ENCODE data around the gene PPM1F.

Gene PPM1F

DNA sequence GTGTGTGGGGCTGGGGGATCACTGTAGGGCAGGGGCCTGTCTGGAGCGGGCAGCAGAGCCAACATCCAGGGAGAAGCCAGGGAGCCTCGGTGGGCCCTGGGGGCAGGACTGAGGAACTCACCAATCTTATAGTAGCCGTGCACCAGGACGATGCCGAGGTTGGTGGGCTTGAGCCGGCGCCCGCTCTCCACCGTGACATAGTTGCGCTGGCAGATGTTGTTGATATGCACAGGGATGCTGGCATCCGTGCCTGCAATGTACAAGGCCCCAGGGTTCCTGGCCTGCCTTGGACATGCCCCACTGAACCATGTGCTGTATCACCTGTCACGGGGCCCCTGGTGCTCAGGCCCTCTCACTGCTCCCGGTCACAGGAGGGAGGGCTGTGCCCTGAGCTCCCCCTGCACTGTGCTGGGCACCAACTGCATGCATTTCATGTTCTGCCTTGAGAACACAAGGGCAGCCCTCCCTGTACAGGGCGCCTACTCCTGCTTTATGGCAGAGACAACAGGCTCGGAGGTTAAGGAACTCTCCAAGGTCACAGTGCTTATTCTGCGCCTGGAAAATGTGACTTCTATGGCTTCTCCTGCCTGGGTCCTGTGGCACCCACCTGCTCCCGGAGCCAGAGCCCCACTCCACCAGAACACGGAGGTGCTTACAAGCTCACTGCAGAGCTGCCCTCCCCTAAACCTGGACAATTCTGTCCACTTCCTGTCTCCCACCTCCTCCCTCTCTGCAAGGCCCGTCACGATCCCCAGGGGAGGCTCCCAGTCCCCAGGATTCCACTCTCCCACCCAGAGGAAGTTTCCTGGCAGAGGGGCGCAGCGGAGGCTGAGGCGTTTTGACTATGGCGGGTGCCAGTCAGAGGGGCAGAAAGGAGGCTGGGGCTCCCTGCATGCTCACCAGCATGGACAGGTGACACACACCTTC lies 7.8 kb upstream of the PPM1F start:
- DNase-seq, result no peak

DNA sequence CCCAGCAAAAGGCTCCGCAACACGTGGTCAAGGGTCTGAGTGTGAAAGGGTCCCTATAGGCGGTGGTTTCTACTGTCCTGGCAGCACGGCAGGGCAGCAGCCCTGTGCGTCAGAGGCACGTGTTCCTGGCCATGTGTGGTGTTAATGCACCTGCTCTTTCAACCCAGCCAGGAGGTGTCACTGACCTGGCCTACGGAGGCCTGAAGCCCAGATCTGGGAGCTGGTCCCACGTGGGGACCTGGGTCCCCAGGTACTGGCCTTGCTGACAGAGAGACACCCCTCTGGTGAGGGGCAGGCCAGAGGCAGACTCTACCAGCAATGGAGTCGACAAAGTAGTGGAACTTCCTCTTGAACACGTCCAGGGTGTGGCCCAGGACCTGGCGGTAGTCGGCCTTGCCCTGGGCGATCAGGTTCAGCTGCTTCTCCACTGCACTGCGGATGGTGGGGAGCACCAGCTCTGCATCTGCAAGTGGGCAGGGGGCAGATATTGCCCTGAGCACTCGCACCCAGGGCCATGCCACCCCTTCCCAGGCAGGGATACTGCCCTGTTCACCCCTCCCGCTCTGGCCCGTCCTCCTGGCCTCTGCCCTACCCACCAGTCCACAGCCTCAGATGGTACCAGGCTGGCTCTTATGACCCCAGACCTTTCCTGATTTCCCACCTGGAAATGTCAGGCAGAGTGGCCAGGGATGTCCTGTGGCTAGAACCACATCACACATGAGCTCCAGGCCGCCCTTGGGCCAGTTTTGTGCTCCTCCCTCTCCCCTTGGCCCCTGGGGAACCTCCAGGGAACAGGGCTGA lies 6.8 kb upstream of the PPM1F start:
- no peak for DNase-seq

- no peak for DNase-seq
Observed at GRCh38 chr22:21958360-21959273, 6.0 kb upstream of the PPM1F start.

- DNase-seq, result peak in 1 of 2 experiments; percentile 60
Observed at GRCh38 chr22:21951931-21952465, 650 bp downstream of the PPM1F start.

GRCh38 chr22:21951062-21951461 lies 1.6 kb downstream of the PPM1F start:
- DNase-seq, result no peak

DNA sequence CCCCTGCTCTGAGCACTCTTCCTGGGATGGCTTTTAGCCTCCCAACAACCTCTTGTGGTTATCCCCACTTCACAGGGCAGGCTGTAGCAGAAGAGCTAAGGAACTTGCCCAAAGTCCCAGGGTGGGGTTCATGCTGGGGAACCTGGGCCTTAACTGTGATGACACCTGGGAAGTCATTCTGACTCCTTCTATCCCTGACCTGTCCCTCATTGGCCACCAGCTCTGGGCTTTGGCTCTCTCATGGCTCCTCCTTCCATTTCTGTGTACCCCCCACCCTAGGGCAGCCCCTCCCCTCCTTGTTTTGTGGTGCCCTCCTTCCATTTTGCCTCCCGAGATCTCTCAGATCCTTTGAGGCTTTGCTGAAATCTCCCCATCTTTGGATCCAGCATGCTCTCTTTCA lies 2.7 kb downstream of the PPM1F start:
- DNase-seq, result no peak

- no peak for DNase-seq
Observed at GRCh38 chr22:21949569-21949918, 3.1 kb downstream of the PPM1F start.

- DNase-seq, result no peak
Observed at GRCh38 chr22:21948824-21949568, 3.7 kb downstream of the PPM1F start.

- DNase-seq, result no peak
Observed at GRCh38 chr22:21948390-21948789, 4.3 kb downstream of the PPM1F start.

DNA sequence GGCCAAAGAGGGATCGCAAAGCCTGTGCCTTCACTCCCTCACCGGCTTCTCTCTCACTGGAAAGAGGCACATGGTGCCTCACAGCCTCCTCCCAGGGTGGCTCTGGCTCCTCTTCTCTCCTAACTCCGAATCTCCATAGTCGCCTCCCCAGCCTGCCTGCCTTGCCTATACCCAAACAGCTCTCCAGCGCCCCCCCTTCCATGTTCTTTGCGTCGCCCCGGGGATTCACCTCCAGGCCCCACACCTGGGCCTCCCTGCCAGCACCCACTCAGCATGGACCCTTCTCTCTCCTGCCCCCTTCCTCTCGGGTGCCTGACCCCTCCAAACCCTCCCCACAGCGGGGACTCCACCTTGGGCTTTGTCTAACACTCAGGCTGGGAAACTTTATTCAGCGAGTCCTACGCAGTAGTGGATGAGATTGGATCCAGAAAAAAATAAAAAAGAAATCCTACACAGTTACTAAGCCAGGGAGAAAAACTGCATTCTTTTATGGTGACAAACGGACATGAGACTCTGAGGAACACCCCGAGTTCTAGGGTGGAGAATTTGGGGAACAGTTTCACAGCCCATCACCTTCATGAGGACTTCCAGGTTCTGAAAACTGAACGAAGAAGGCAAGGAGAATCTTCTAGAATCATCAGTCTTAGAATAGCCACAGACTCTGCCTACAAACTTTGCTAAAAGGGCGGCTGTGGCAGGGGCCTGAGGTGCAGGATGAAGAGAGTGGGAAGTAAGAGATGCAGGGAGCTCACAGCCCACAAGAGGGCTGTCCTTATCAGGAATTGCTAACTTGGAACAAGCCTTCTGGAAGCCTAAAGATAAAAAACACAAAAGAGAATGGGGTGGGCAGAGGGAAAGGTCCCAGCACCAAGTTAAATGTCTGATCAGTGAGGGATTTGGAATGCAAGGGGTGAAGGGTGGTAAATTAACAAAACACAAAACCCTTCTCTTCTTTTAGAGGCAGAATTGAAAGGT lies 5.3 kb downstream of the PPM1F start:
- peak in 1 of 2 experiments; percentile 14 for DNase-seq

- DNase-seq, result no peak
Observed at GRCh38 chr22:21946262-21946925, 6.3 kb downstream of the PPM1F start.

GRCh38 chr22:21945453-21946261 lies 7.0 kb downstream of the PPM1F start:
- no peak for DNase-seq

- no peak for DNase-seq
Observed at GRCh38 chr22:21944871-21945270, 7.8 kb downstream of the PPM1F start.

- DNase-seq, result no peak
Observed at GRCh38 chr22:21943571-21944448, 8.8 kb downstream of the PPM1F start.

GRCh38 chr22:21942407-21943343 lies 10.0 kb downstream of the PPM1F start:
- DNase-seq, result no peak

- no peak for DNase-seq
Observed at GRCh38 chr22:21941921-21942320, 10.7 kb downstream of the PPM1F start.

- DNase-seq, result no peak
Observed at GRCh38 chr22:21940521-21940920, 12.1 kb downstream of the PPM1F start.

Measured in NCI-H526 (cell line).